Caco-2 (cell line): ENCODE measurements around the gene MYL3. TPM values are rescaled to one million over a fixed set of nuclear protein-coding genes. Genes with fewer than 3 reads are reported as not detected.

ENCODE experiments used
- BruUV-seq: library from RNA; stranded (reverse); fragments of 400-500 nt; replicated peaks from 2 replicates; lab custom pipeline; 2021; lab: Mats Ljungman, UMichigan
- CTCF ChIA-PET: fragments of 300-600 bp; sonication (Branson Sonifier 250); formaldehyde crosslinking; loops from one replicate; lab custom pipeline; 2022; ENCODE audit warnings: antibody characterized with exemption; lab: Charles Lee
- POLR2A ChIA-PET: fragments of 300-600 bp; sonication (Branson Sonifier 250); formaldehyde crosslinking; loops from one replicate; lab custom pipeline; 2022; ENCODE audit warnings: antibody characterized with exemption; lab: Charles Lee
- DNase-seq, 2 experiments: peaks; one replicate each; pipeline versions ENCODE4 v3.0.0 to v3.0.0-alpha.2; 2020 to 2022
- H3K27me3 ChIP-seq: replicated peaks from 2 replicates; pipeline ENCODE4 v1.6.0; 2011; ENCODE audit warnings: low read length; ENCODE audit not compliant: control insufficient read depth, insufficient read depth
- H3K36me3 ChIP-seq: 2 replicates; pipeline ENCODE4 v1.5.1; 2011; ENCODE audit warnings: low read length; ENCODE audit not compliant: control insufficient read depth, insufficient read depth
- H3K4me1 ChIP-seq: fragments of 250-450 bp; sonication (Bioruptor Pico); 2 replicates; pipeline ENCODE4 v1.5.1; 2020; ENCODE audit warnings: mild to moderate bottlenecking
- H3K4me3 ChIP-seq: 2 replicates; pipeline ENCODE4 v1.5.1; 2011; ENCODE audit warnings: low read depth, mild to moderate bottlenecking, control low read depth, low read length
- H3K9me3 ChIP-seq: fragments of 250-450 bp; sonication (Bioruptor Pico); 2 replicates; pipeline ENCODE4 v1.5.1; 2020; ENCODE audit warnings: mild to moderate bottlenecking, moderate library complexity
- H3K27ac Mint-ChIP-seq: one replicate; pipeline ENCODE4 v1.8.0; 2022; ENCODE audit warnings: mixed read lengths; ENCODE audit not compliant: unreplicated experiment
- H3K27me3 Mint-ChIP-seq: one replicate; pipeline ENCODE4 v1.8.0; 2022; ENCODE audit warnings: mixed read lengths; ENCODE audit not compliant: insufficient read depth, unreplicated experiment
- H3K36me3 Mint-ChIP-seq: one replicate; pipeline ENCODE4 v1.8.0; 2022; ENCODE audit warnings: mild to moderate bottlenecking, mixed read lengths; ENCODE audit not compliant: insufficient read depth, unreplicated experiment
- H3K4me1 Mint-ChIP-seq: one replicate; pipeline ENCODE4 v1.8.0; 2022; ENCODE audit warnings: low read depth, mixed read lengths; ENCODE audit not compliant: unreplicated experiment
- H3K4me3 Mint-ChIP-seq: one replicate; pipeline ENCODE4 v1.8.0; 2022; ENCODE audit warnings: mild to moderate bottlenecking, moderate library complexity, mixed read lengths; ENCODE audit not compliant: unreplicated experiment
- H3K9me3 Mint-ChIP-seq: one replicate; pipeline ENCODE4 v1.8.0; 2022; ENCODE audit warnings: mixed read lengths; ENCODE audit not compliant: unreplicated experiment
- CTCF ChIP-seq, 2 experiments: fragments of 200-600 bp in 1 of 2; IDR thresholded peaks; 1 replicate in 1 of 2; 2 replicates in 1 of 2; pipeline versions ENCODE4 v1.5.1 to v1.8.0; 2011 to 2022; ENCODE audit warnings: antibody characterized with exemption in 1 of 2, control low read depth in 1 of 2, inconsistent platforms in 1 of 2, low read depth in 1 of 2, low read length in 1 of 2, mild to moderate bottlenecking in 1 of 2, moderate library complexity in 1 of 2; ENCODE audit not compliant: insufficient read depth in 1 of 2, severe bottlenecking in 1 of 2, unreplicated experiment in 1 of 2
- intact Hi-C: fragments of 100-400 bp; cut with micrococcal nuclease; formaldehyde crosslinking; loops from one replicate; pipeline ENCODE4 v1.10.0; 2022; ENCODE audit not compliant: unreplicated experiment
- total RNA-seq: library from RNA; stranded (reverse); gene quantifications from 2 replicates; pipeline ENCODE4 v1.2.3, GENCODE V29; 2022

Gene MYL3
- total RNA-seq, 1 experiment from 2014 or later, result 13.8 TPM

DNA sequence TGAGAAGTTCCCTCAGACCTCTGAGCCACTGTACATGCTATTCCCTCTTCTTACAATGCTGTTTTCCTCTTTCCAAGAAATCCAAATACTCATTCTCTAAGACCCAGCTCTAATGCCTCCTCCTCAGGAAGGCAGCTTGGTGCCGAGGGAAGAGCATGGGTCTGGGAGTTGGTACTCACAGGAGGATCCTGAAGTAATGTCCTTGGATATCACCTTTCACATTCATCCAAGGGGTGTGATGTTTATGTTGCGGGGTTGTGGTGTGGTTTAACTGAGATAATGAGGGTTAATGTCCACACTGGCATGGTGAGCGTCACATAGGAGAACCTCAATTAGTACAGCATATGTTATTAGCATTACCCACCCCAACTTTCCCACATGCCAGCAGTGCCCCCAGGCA, 31.9 kb downstream of the MYL3 start:
- no peak overlapping the region for H3K4me3 Mint-ChIP-seq
- intact Hi-C loops, result no loop called here
- no peak overlapping the region for H3K27ac Mint-ChIP-seq
- H3K9me3 Mint-ChIP-seq, result peaks cover 17% of the 10 kb centered on the region
- peaks cover 11% of the 10 kb centered on the region for H3K4me1 ChIP-seq
- no peaks in the 10 kb centered on the region for H3K27me3 Mint-ChIP-seq
- no peak for DNase-seq
- ChIA-PET CTCF (no interaction called here), POLR2A (no interaction called here)
- TF ChIP-seq CTCF (IDR thresholded peaks at IDR 0.05; ENCODE audit: insufficient read depth in 1 of 2, low read depth in 1 of 2, low read length in 1 of 2, severe bottlenecking in 1 of 2, unreplicated experiment in 1 of 2), result no peak
- H3K9me3 ChIP-seq, result no peaks in the 10 kb centered on the region
- H3K27me3 ChIP-seq, result no peaks in the 10 kb centered on the region
- no TSS peak for BruUV-seq
- H3K36me3 ChIP-seq, result no peaks in the 10 kb centered on the region
- H3K4me1 Mint-ChIP-seq, result peaks cover 8% of the 10 kb centered on the region
- H3K36me3 Mint-ChIP-seq, result no peaks in the 10 kb centered on the region
- H3K4me3 ChIP-seq, result no peak overlapping the region

- Histone ChIP-seq H3K4me3 (no peak overlapping the region), H3K9me3 (no peaks in the 10 kb centered on the region), H3K27me3 (no peaks in the 10 kb centered on the region), H3K4me1 (peaks cover 11% of the 10 kb centered on the region), H3K36me3 (no peaks in the 10 kb centered on the region)
- ChIA-PET POLR2A (no interaction called here), CTCF (no interaction called here)
- Mint-ChIP-seq H3K4me1 (peaks cover 8% of the 10 kb centered on the region), H3K27ac (no peak overlapping the region), H3K4me3 (no peak overlapping the region), H3K9me3 (peaks cover 17% of the 10 kb centered on the region), H3K36me3 (no peaks in the 10 kb centered on the region), H3K27me3 (no peaks in the 10 kb centered on the region)
- no peak for TF ChIP-seq CTCF (IDR thresholded peaks at IDR 0.05; ENCODE audit: insufficient read depth in 1 of 2, low read depth in 1 of 2, low read length in 1 of 2, severe bottlenecking in 1 of 2, unreplicated experiment in 1 of 2)
- intact Hi-C loops, result no loop called here
- BruUV-seq, result no TSS peak
- no peak for DNase-seq
Observed at GRCh38 chr3:46830801-46831200, 32.4 kb downstream of the MYL3 start.

GRCh38 chr3:46829699-46830208, 33.5 kb downstream of the MYL3 start:
- Histone ChIP-seq H3K27me3 (no peaks in the 10 kb centered on the region), H3K36me3 (no peaks in the 10 kb centered on the region), H3K9me3 (no peaks in the 10 kb centered on the region), H3K4me1 (peaks cover 6% of the 10 kb centered on the region; the same call in 1 of the 2 replicates), H3K4me3 (no peak overlapping the region)
- Mint-ChIP-seq H3K4me3 (no peak overlapping the region), H3K27ac (no peak overlapping the region), H3K27me3 (no peaks in the 10 kb centered on the region), H3K9me3 (peaks cover 12% of the 10 kb centered on the region), H3K36me3 (no peaks in the 10 kb centered on the region), H3K4me1 (peaks cover 2% of the 10 kb centered on the region)
- DNase-seq, result no peak
- no peak for TF ChIP-seq CTCF (IDR thresholded peaks at IDR 0.05; ENCODE audit: insufficient read depth in 1 of 2, low read depth in 1 of 2, low read length in 1 of 2, severe bottlenecking in 1 of 2, unreplicated experiment in 1 of 2)
- no TSS peak for BruUV-seq
- intact Hi-C loops, result no loop called here
- CTCF ChIA-PET, result no interaction called here
- POLR2A ChIA-PET, result no interaction called here
